Loucy (cell line): ENCODE results near the gene IL10RA.

Experiments used
- H2AFZ ChIP-seq: fragments of 200-600 bp; sonication (generic); 2 replicates; pipeline ENCODE4 v1.6.0; 2016; ENCODE audit warnings: antibody characterized with exemption, mild to moderate bottlenecking, low read length, moderate library complexity
- H3F3A ChIP-seq: fragments of 200-600 bp; 2 replicates; pipeline ENCODE4 v1.6.0; 2016; ENCODE audit warnings: antibody characterized with exemption, low read depth, mild to moderate bottlenecking
- H3K27me3 ChIP-seq: fragments of 200-600 bp; sonication (generic); 2 replicates; pipeline ENCODE4 v1.6.1; 2014; ENCODE audit warnings: low read length, mild to moderate bottlenecking; ENCODE audit not compliant: insufficient read depth, poor library complexity, severe bottlenecking
- H3K36me3 ChIP-seq: fragments of 200-600 bp; sonication (generic); 2 replicates; pipeline ENCODE4 v1.6.1; 2016; ENCODE audit warnings: low read length; ENCODE audit not compliant: insufficient read depth
- H3K4me1 ChIP-seq: fragments of 200-600 bp; sonication (generic); 2 replicates; pipeline ENCODE4 v1.5.1; 2014; ENCODE audit warnings: low read length, mild to moderate bottlenecking; ENCODE audit not compliant: insufficient read depth, poor library complexity, severe bottlenecking
- H3K4me2 ChIP-seq: fragments of 200-600 bp; sonication (generic); 2 replicates; pipeline ENCODE4 v1.6.0; 2014; ENCODE audit warnings: antibody characterized with exemption, low read length, low read depth, mild to moderate bottlenecking; ENCODE audit not compliant: poor library complexity, severe bottlenecking
- H3K4me3 ChIP-seq: fragments of 200-600 bp; sonication (generic); 2 replicates; pipeline ENCODE4 v1.5.1; 2014; ENCODE audit warnings: low read length, mild to moderate bottlenecking, mixed read lengths; ENCODE audit not compliant: poor library complexity, severe bottlenecking
- H3K79me2 ChIP-seq: fragments of 200-600 bp; sonication (generic); 2 replicates; pipeline ENCODE4 v1.6.1; 2014; ENCODE audit warnings: low read length; ENCODE audit not compliant: insufficient read depth
- H3K9ac ChIP-seq: fragments of 200-600 bp; sonication (generic); 2 replicates; pipeline ENCODE4 v1.6.0; 2014; ENCODE audit warnings: mild to moderate bottlenecking, low read depth, low read length, moderate library complexity; ENCODE audit not compliant: poor library complexity, severe bottlenecking
- H3K9me2 ChIP-seq: fragments of 200-600 bp; sonication (generic); replicated peaks from 2 replicates; pipeline ENCODE4 v1.6.1; 2016; ENCODE audit warnings: low read depth, low read length, mixed read lengths
- H3K9me3 ChIP-seq: fragments of 200-600 bp; sonication (generic); 2 replicates; pipeline ENCODE4 v1.6.1; 2014; ENCODE audit warnings: mild to moderate bottlenecking, antibody characterized with exemption, low read length, low read depth; ENCODE audit not compliant: insufficient read depth
- H4K20me1 ChIP-seq: fragments of 200-600 bp; sonication (generic); 2 replicates; pipeline ENCODE4 v1.6.0; 2014; ENCODE audit warnings: antibody characterized with exemption, low read length, mild to moderate bottlenecking; ENCODE audit not compliant: insufficient read depth, poor library complexity, severe bottlenecking
- EZH2phosphoT487 ChIP-seq: fragments of 200-600 bp; IDR thresholded peaks from 2 replicates; pipeline ENCODE4 v1.6.1; 2018; ENCODE audit warnings: antibody characterized with exemption, mild to moderate bottlenecking, moderate library complexity, borderline replicate concordance
- TF ChIP-seq, protein P1 (sequence below): fragments of 200-600 bp; sonication (generic); conservative IDR thresholded peaks from 2 replicates; pipeline ENCODE4 v1.5.1; 2014; ENCODE audit warnings: mild to moderate bottlenecking, antibody characterized with exemption, low read length

Gene IL10RA

DNA sequence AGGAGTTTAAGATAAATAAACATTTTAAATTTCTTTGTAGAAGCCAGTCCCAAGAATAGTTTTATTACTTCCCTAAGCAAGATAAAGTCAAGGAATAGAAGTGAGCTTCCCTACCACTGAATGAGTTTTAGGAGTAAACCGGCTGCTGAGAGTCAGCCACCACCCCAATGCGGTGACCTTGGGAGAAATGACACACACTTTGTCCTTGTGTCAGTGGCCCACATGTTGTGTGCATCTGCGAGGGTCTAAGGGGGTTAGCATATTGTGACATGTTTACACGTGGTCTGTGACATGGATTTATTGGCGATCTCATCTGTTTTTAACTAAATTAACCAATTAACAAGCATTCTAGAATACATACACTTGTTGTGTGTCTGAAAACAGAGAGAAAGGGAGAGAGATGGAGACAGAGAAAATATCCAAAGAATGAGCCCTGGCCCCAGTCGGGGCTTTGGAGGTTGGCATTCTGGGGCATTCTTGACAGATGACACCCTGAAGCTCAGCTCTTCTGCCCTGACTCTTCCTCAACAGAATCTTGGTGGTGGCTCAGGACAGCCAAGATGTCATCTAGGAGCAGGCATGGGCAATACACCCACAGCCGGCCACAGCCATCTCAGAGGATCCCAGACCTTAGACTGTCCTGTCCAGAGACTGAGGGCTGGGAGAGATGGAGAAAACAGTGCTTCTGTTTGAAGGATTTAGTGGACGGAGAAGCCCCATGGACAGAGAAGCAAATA, 60.9 kb downstream of the IL10RA start:
- H3K4me3 ChIP-seq, result no peak overlapping the region
- H3K9ac ChIP-seq, result peak overlapping the region; percentile 56
- H2AFZ ChIP-seq, result peak overlapping the region; percentile 23; the same call in 1 of the 2 replicates

DNA sequence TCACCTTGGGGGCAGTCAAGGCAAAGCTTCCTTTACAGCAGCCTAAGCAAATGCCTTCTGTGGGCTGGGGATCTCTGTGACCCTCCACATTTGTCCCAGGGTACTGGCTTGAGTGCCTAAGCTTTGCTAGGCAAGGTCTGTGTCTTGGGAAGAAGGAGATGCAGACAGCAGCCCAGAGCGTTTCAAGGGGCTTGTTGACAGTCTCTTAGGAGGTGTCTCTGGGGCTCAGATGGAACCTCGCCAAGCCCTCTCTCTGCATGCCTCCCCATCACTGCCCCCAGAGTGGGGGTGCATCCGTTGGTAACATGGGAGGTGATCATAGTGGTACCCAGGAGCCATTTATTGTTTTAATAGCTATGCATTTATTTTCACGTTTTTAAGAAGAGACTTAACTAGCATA, 61.6 kb downstream of the IL10RA start:
- no peaks in the 10 kb centered on the region for H3K79me2 ChIP-seq
- no peaks in the 10 kb centered on the region for H4K20me1 ChIP-seq
- H3K27me3 ChIP-seq, result no peaks in the 10 kb centered on the region
- no peak overlapping the region for H3K9ac ChIP-seq
- no peak overlapping the region for H3K4me2 ChIP-seq
- no peak for TF ChIP-seq EZH2phosphoT487
- H3K9me3 ChIP-seq, result no peaks in the 10 kb centered on the region
- H2AFZ ChIP-seq, result no peak overlapping the region
- no peak overlapping the region for H3K4me3 ChIP-seq
- no peaks in the 10 kb centered on the region for H3K9me2 ChIP-seq
- H3F3A ChIP-seq, result no peaks in the 10 kb centered on the region
- H3K4me1 ChIP-seq, result peaks cover 47% of the 10 kb centered on the region
- no peaks in the 10 kb centered on the region for H3K36me3 ChIP-seq

More for the DNA sequence above, 60.9 kb downstream of the IL10RA start:
- Histone ChIP-seq H4K20me1 (no peaks in the 10 kb centered on the region), H3K9me2 (no peaks in the 10 kb centered on the region), H3F3A (no peaks in the 10 kb centered on the region), H3K27me3 (no peaks in the 10 kb centered on the region), H3K4me2 (no peak overlapping the region), H3K79me2 (no peaks in the 10 kb centered on the region), H3K4me1 (peaks cover 41% of the 10 kb centered on the region), H3K36me3 (no peaks in the 10 kb centered on the region), H3K9me3 (no peaks in the 10 kb centered on the region)
- TF ChIP-seq EZH2phosphoT487, result no peak
- TF ChIP-seq, protein P1, sequence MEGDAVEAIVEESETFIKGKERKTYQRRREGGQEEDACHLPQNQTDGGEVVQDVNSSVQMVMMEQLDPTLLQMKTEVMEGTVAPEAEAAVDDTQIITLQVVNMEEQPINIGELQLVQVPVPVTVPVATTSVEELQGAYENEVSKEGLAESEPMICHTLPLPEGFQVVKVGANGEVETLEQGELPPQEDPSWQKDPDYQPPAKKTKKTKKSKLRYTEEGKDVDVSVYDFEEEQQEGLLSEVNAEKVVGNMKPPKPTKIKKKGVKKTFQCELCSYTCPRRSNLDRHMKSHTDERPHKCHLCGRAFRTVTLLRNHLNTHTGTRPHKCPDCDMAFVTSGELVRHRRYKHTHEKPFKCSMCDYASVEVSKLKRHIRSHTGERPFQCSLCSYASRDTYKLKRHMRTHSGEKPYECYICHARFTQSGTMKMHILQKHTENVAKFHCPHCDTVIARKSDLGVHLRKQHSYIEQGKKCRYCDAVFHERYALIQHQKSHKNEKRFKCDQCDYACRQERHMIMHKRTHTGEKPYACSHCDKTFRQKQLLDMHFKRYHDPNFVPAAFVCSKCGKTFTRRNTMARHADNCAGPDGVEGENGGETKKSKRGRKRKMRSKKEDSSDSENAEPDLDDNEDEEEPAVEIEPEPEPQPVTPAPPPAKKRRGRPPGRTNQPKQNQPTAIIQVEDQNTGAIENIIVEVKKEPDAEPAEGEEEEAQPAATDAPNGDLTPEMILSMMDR, result no peak

DNA sequence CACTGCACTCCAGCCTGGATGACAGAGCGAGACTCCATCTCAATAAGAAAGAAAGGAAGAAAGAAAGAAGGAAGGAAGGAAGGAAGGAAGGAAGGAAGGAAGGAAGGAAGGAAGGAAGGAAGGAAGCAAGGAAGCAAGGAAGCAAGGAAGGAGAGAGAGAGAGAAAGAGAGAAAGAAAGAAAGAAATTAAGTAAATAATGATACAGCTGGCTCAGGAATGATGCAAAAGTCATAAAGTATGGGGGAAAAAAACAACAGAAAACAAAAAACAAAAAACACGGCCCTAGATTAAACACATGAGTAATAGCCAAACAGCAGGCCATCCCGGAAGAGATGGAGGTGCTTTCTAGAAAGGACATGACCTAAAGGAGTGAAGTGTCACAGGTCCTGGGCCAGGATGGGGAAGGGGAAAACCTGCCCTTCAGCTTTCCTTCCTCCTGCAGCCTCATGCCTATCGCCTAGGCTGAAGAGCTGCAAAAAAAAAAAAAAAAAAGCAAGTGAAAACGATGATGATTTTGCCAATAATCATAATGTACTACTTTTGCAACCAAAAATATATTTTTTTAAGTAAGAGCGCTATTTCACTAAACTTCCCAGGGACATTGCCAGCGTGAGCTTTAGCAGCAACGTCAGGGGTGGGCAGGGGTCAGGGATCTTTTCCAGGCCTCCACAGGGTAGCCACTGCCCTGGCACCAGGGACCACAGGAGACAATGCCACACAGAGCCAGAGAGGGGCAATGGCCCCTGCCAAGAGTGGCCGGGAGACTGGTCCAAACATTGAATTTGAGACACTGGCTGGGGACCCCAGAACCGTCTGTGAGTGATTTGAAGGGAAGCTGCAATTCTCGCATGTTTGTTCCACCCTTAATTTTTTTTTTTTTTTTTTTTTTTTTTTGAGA, 62.5 kb downstream of the IL10RA start:
- no peaks in the 10 kb centered on the region for H3K36me3 ChIP-seq
- no peak overlapping the region for H3K9ac ChIP-seq
- no peak overlapping the region for H3K4me2 ChIP-seq
- H3K4me1 ChIP-seq, result peaks cover 49% of the 10 kb centered on the region
- H3K4me3 ChIP-seq, result no peak overlapping the region
- no peak overlapping the region for H2AFZ ChIP-seq
- H3F3A ChIP-seq, result no peaks in the 10 kb centered on the region
- no peaks in the 10 kb centered on the region for H3K9me3 ChIP-seq
- H3K79me2 ChIP-seq, result no peaks in the 10 kb centered on the region
- H3K27me3 ChIP-seq, result no peaks in the 10 kb centered on the region
- TF ChIP-seq, protein P1, result no peak
- no peak for TF ChIP-seq EZH2phosphoT487
- no peaks in the 10 kb centered on the region for H4K20me1 ChIP-seq
- no peaks in the 10 kb centered on the region for H3K9me2 ChIP-seq
